GM12891 (cell line): ENCODE data around the gene MVB12B.

Experiments used
- DNase-seq: peaks from one replicate; pipeline ENCODE4 v3.0.0; 2011; ENCODE audit warnings: low spot score; ENCODE audit not compliant: insufficient read length
- FAIRE-seq: peaks from 2 replicates; lab custom pipeline; 2011; peaks lifted over from hg19 to GRCh38; lab: Jason Lieb, UNC
- PAX5 ChIP-seq: IDR thresholded peaks from 2 replicates; pipeline ENCODE4 v1.6.1; 2011; ENCODE audit warnings: low read length, moderate library complexity, mild to moderate bottlenecking; ENCODE audit not compliant: insufficient read depth, severe bottlenecking
- POLR2A ChIP-seq: IDR thresholded peaks from 2 replicates; pipeline ENCODE4 v1.6.1; 2011; ENCODE audit warnings: low read depth, low read length, control low read depth
- POLR2AphosphoS5 ChIP-seq: IDR thresholded peaks from 2 replicates; pipeline ENCODE4 v1.6.1; 2011; ENCODE audit warnings: low read depth, low read length, control low read depth
- POU2F2 ChIP-seq: IDR thresholded peaks from 2 replicates; pipeline ENCODE4 v1.6.1; 2011; ENCODE audit warnings: low read depth, mild to moderate bottlenecking, control low read depth, low read length, moderate library complexity
- SPI1 ChIP-seq: IDR thresholded peaks from 2 replicates; pipeline ENCODE4 v1.6.1; 2011; ENCODE audit warnings: low read depth, low read length, control low read depth
- TAF1 ChIP-seq: IDR thresholded peaks from 2 replicates; pipeline ENCODE4 v1.6.1; 2011; ENCODE audit warnings: low read depth, low read length, control low read depth

MVB12B gene

DNA sequence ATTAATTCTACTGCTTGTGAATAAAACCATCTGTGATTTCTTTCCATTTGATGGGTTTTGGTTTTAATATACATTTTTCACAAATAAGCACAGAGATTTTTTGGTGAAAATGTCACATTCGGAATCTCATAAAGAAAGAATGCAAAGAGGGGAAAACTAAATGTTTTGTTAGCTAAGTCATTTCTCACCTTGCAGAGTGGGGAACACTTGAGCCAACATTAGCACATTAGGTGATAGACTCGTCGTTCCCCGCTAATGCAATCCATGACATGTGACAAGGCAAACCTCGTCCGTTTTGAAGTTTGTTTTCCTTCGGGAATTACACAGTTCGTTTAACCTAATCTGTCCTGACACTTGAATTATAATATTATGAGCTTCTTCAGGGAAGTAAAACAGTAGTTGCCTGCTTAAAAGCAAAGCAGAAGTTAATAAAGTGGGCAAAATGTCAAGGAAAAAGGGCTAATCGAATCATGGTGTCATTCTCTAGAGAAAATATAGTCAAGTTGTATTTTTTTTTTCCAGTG lies 191.3 kb downstream of the MVB12B start:
- TF ChIP-seq PAX5: no peak
- no peak for TF ChIP-seq POLR2A
- TF ChIP-seq TAF1: no peak
- TF ChIP-seq POLR2AphosphoS5: no peak
- TF ChIP-seq POU2F2: no peak
- no peak for TF ChIP-seq SPI1
- no peak for DNase-seq
- peak; percentile 5 for FAIRE-seq

DNA sequence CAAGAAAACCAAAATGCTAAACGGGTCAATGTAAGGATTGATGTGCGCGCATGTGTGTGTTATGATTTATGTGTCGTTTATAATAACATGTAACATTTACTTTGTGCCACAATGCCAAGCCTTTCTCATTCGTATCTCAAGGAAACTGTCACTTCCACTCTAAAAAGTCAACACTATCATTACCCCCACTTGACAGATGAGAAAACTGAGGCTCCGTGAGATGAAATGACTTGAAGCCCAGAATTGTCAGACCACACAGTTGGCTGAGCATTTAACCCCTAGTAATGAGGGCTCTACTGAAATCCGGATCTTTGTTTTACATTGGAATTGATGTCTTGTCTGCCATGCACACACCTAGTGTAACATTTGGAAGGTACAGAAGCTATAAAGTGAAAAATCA lies 192.1 kb downstream of the MVB12B start:
- FAIRE-seq: no peak
- TF ChIP-seq POU2F2 (no peak), TAF1 (no peak), PAX5 (no peak), POLR2A (no peak), SPI1 (no peak), POLR2AphosphoS5 (no peak)
- no peak for DNase-seq

DNA sequence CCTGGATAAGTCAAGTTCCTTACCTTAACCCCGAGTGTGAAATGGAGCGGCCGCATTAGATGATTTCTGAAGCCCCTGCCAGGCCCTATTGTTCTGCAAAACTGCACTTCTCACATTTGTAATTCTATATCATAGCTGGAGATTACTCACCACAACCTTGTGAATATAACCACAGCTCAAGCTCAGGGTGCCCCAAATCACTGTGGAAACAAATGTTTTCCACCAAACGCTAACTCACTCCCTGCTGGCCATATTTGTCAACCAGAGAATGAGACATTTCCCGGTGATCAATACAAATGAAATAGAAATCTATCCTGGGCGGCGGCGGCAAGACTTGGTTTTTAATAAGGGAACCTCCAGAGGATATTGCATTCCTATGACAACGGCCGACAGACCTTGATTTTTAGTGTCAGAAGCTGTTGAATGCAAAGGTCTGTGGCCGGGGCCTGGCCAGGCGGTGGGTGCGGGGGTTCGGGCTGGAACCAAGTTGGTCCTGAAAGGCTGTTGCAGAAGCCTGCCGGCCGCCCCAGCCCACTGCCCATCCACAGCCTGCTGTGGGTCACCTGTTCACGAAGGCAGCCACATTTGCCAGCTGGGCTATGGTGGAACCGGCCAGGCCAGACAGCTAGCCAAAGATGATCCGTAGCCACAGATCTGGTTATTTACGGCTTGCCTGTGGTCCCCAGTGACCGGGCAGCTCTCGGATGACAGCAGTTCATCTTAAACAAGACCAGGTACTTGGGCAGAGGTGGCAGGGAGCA lies 193.2 kb downstream of the MVB12B start:
- FAIRE-seq: no peak
- no peak for TF ChIP-seq POLR2AphosphoS5
- no peak for TF ChIP-seq POLR2A
- no peak for TF ChIP-seq POU2F2
- TF ChIP-seq PAX5: no peak
- no peak for TF ChIP-seq SPI1
- TF ChIP-seq TAF1: no peak

DNA sequence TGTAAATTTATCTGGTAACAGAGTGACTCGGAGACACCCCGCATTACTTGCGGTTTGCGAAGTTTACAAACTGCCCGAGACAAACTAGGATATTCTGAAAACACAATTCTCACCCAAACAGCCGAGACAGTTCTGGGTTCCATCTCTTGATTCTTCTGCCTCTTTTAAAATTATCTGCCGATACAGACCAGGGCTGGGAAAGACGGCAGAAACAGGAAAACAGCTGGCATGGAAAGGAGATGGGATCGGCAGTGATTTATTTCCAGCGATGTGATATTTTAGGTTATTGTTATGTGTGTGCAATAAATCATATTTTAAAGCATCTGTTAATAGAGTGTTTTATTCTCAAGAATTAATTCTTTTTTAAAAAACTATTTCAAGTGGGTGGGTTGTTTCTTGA lies 193.8 kb downstream of the MVB12B start:
- TF ChIP-seq TAF1 (no peak), POLR2A (no peak), SPI1 (no peak), POU2F2 (no peak), POLR2AphosphoS5 (no peak), PAX5 (no peak)
- FAIRE-seq: no peak
- no peak for DNase-seq

More for the DNA sequence above, 193.2 kb downstream of the MVB12B start:
- no peak for DNase-seq

DNA sequence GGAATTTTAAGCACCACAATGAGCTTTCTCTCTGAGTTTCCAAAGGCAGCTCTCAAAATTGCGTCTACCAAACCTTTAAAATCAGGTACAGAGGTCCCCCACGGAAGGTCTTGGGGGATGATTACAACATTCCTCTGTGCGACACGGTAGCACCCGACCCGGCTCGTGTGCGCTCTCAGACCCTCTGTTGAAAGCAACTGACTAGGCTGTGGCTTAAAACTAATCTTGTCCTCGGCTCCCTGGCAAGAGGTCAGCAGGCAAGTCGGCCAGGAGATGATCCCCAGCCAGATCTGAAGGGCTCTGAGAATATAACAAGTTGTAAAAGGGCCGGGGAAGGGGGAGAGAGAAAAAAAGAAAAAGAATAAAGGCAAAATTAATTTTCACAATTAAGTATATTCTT lies 194.5 kb downstream of the MVB12B start:
- no peak for TF ChIP-seq SPI1
- no peak for TF ChIP-seq PAX5
- TF ChIP-seq TAF1: no peak
- no peak for TF ChIP-seq POLR2AphosphoS5
- TF ChIP-seq POLR2A: no peak
- no peak for TF ChIP-seq POU2F2
- DNase-seq (no peak), FAIRE-seq (no peak)

DNA sequence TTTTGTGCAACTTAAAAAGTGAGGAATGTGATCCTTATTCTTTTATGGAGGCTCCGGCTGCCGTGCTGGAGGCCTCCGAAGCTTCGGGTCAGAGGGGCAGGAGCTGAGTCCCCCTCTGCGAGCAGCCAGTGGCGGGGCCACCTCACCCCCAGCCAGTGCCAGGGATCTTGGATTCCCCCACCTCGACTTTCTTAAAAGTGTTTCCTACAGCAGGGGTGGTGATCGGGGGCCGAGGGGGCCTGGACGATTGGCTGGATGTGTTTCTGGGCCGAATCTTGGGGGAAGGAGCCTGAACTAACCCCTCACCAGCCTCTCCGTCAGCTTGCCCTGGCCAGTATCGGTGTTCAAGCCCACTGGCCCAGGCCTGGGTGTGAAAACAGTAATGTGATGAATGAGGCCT lies 194.9 kb downstream of the MVB12B start:
- TF ChIP-seq POU2F2: no peak
- no peak for TF ChIP-seq POLR2AphosphoS5
- no peak for TF ChIP-seq POLR2A
- no peak for DNase-seq
- FAIRE-seq: no peak

DNA sequence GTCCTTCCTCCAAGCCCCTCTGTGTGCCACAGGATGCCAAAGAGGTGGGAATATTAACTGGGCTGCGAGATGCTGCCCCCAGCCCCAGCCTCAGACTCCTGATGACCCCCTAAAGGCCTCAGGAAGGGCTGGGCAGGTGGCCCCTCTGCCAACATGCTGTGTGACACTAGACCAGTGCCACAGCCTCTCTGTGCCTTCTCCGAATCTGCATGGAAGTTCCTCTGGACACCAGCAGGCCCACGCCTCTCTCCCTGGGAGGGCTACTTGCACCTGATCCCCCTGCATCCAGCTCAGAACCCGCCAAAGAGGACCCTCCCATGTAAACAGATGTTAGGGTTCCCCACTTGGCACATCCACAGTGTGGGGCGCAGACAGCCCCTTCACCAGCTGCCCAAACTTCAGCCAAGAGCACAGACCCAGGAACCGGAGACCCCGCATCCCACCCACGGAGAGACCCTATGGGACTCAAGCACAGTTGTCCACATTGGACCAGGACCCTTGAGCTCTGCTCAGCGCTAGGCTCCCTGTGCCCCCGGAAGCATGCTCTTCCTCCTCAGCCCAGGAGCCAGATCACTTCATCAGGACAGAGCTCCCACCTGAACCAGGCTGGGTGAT lies 195.5 kb downstream of the MVB12B start:
- DNase-seq (no peak), FAIRE-seq (no peak)
- TF ChIP-seq POLR2AphosphoS5 (no peak), SPI1 (no peak), POLR2A (no peak), TAF1 (no peak), PAX5 (no peak), POU2F2 (no peak)

DNA sequence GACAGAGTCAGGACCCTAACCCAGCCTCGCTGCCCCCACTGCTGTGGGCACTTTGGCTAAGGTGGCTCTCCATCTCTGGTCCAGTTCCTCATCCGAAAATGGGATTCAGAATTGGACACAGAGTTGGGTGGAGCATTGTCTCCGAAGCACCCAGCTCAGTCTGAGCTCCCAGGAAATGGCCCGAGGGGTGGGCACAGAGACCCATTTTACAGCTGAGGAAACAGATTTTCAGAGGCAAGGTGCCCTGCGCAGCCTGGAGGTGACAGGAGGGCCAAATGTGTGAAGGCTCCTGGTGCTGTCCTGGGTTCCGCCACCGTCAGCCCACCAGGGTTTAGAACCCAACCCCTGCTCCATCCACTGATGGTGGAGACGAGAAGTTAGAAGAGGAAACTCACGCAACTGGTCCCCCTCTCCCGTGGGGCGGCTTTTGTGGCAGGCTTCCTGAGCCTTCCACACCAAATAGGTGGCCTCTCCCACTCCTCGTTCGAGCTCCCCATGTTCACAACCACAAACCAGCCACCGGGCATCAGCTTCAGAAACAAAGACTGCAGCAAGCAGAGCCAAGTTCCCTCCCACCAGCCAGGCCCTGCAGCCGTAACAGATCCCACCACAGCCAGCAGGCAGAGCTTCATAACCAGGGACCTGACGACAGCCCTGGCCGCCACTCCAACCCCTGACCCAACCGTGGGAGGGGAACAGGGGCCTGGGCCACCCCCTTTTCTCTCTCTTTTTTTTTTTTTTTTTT lies 196.2 kb downstream of the MVB12B start:
- TF ChIP-seq TAF1 (no peak), POU2F2 (no peak), POLR2A (no peak), PAX5 (no peak), SPI1 (no peak), POLR2AphosphoS5 (no peak)
- no peak for DNase-seq
- no peak for FAIRE-seq

DNA sequence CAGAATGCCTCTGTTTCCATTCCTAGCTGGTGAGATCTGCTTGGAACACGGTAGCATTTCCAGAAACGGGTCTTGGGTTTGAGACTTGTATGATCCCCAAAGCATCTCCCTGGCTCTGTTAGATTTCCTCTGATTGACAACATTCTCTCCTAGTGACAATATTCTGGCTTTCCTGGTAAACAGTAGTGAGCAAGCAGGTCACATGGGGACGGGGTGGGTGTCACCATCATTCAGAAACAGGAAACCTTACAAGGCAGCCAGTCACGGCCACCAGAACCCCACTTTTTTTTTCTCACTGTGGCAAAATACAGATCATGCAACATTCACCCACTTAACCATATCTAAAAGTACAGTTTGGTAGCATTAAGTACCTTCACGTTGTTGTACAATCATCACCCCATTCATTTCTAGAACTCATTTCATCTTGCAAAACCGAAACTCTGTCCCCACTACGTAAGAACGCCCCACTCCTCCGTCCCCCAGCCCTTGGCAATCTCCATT lies 197.0 kb downstream of the MVB12B start:
- TF ChIP-seq TAF1 (no peak), POLR2AphosphoS5 (no peak), PAX5 (no peak), POLR2A (no peak), POU2F2 (no peak), SPI1 (no peak)
- DNase-seq (no peak), FAIRE-seq (peak; percentile 68)
